ENCODE results near the gene ABTB2. TPM values are rescaled to one million over a fixed set of nuclear protein-coding genes. Genes with fewer than 3 reads are reported as not detected.

The ABTB2 gene
- total and polyA plus RNA-seq, 2 experiments from 2014 or later, result 2.6 to 12.1 TPM

DNA sequence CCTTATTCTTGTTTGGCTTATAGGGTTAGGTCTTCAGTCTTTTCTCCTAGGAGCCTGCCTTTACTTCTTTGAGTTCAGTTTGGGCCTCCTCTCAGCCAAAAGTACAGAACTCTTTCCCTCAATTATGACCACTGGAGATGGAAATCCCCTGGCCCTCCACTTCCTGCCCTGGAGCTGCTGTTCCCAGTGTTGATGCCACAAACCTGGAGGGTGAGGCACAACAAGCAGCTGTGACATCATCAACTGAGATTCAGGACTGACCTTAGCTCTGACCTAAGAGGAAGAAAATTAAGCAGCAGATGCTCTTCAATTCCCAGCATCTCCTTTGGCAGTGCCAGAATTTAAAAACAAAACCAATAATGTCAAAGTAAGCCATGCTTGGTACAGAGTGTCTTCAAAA lies 3.0 kb downstream of the ABTB2 start (continued):
- TF ChIP-seq, protein P1, sequence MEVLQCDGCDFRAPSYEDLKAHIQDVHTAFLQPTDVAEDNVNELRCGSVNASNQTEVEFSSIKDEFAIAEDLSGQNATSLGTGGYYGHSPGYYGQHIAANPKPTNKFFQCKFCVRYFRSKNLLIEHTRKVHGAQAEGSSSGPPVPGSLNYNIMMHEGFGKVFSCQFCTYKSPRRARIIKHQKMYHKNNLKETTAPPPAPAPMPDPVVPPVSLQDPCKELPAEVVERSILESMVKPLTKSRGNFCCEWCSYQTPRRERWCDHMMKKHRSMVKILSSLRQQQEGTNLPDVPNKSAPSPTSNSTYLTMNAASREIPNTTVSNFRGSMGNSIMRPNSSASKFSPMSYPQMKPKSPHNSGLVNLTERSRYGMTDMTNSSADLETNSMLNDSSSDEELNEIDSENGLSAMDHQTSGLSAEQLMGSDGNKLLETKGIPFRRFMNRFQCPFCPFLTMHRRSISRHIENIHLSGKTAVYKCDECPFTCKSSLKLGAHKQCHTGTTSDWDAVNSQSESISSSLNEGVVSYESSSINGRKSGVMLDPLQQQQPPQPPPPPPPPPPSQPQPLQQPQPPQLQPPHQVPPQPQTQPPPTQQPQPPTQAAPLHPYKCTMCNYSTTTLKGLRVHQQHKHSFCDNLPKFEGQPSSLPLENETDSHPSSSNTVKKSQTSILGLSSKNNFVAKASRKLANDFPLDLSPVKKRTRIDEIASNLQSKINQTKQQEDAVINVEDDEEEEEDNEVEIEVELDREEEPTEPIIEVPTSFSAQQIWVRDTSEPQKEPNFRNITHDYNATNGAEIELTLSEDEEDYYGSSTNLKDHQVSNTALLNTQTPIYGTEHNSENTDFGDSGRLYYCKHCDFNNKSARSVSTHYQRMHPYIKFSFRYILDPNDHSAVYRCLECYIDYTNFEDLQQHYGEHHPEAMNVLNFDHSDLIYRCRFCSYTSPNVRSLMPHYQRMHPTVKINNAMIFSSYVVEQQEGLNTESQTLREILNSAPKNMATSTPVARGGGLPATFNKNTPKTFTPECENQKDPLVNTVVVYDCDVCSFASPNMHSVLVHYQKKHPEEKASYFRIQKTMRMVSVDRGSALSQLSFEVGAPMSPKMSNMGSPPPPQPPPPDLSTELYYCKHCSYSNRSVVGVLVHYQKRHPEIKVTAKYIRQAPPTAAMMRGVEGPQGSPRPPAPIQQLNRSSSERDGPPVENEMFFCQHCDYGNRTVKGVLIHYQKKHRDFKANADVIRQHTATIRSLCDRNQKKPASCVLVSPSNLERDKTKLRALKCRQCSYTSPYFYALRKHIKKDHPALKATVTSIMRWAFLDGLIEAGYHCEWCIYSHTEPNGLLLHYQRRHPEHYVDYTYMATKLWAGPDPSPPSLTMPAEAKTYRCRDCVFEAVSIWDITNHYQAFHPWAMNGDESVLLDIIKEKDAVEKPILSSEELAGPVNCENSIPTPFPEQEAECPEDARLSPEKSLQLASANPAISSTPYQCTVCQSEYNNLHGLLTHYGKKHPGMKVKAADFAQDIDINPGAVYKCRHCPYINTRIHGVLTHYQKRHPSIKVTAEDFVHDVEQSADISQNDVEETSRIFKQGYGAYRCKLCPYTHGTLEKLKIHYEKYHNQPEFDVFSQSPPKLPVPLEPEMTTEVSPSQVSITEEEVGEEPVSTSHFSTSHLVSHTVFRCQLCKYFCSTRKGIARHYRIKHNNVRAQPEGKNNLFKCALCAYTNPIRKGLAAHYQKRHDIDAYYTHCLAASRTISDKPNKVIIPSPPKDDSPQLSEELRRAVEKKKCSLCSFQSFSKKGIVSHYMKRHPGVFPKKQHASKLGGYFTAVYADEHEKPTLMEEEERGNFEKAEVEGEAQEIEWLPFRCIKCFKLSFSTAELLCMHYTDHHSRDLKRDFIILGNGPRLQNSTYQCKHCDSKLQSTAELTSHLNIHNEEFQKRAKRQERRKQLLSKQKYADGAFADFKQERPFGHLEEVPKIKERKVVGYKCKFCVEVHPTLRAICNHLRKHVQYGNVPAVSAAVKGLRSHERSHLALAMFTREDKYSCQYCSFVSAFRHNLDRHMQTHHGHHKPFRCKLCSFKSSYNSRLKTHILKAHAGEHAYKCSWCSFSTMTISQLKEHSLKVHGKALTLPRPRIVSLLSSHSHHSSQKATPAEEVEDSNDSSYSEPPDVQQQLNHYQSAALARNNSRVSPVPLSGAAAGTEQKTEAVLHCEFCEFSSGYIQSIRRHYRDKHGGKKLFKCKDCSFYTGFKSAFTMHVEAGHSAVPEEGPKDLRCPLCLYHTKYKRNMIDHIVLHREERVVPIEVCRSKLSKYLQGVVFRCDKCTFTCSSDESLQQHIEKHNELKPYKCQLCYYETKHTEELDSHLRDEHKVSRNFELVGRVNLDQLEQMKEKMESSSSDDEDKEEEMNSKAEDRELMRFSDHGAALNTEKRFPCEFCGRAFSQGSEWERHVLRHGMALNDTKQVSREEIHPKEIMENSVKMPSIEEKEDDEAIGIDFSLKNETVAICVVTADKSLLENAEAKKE (CRISPR knock-in tag; IDR thresholded peaks at IDR 0.05), result no peak
- TF ChIP-seq JUNB (IDR thresholded peaks at IDR 0.05; ENCODE audit: unreplicated experiment) (no peak), POLR2AphosphoS5 (IDR thresholded peaks at IDR 0.05; ENCODE audit: low read depth) (no peak), EZH2 (IDR thresholded peaks at IDR 0.05; ENCODE audit: low read depth, unreplicated experiment) (no peak), STAT1 (IDR thresholded peaks at IDR 0.05; ENCODE audit: unreplicated experiment) (no peak), NANOG (IDR thresholded peaks at IDR 0.05; ENCODE audit: borderline replicate concordance) (no peak), CREB1 (CRISPR knock-in tag; IDR thresholded peaks at IDR 0.05; ENCODE audit: low read depth) (no peak)
- TF ChIP-seq, protein P2, sequence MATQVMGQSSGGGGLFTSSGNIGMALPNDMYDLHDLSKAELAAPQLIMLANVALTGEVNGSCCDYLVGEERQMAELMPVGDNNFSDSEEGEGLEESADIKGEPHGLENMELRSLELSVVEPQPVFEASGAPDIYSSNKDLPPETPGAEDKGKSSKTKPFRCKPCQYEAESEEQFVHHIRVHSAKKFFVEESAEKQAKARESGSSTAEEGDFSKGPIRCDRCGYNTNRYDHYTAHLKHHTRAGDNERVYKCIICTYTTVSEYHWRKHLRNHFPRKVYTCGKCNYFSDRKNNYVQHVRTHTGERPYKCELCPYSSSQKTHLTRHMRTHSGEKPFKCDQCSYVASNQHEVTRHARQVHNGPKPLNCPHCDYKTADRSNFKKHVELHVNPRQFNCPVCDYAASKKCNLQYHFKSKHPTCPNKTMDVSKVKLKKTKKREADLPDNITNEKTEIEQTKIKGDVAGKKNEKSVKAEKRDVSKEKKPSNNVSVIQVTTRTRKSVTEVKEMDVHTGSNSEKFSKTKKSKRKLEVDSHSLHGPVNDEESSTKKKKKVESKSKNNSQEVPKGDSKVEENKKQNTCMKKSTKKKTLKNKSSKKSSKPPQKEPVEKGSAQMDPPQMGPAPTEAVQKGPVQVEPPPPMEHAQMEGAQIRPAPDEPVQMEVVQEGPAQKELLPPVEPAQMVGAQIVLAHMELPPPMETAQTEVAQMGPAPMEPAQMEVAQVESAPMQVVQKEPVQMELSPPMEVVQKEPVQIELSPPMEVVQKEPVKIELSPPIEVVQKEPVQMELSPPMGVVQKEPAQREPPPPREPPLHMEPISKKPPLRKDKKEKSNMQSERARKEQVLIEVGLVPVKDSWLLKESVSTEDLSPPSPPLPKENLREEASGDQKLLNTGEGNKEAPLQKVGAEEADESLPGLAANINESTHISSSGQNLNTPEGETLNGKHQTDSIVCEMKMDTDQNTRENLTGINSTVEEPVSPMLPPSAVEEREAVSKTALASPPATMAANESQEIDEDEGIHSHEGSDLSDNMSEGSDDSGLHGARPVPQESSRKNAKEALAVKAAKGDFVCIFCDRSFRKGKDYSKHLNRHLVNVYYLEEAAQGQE (IDR thresholded peaks at IDR 0.05; ENCODE audit: unreplicated experiment), result no peak
- TF ChIP-seq, protein P3, sequence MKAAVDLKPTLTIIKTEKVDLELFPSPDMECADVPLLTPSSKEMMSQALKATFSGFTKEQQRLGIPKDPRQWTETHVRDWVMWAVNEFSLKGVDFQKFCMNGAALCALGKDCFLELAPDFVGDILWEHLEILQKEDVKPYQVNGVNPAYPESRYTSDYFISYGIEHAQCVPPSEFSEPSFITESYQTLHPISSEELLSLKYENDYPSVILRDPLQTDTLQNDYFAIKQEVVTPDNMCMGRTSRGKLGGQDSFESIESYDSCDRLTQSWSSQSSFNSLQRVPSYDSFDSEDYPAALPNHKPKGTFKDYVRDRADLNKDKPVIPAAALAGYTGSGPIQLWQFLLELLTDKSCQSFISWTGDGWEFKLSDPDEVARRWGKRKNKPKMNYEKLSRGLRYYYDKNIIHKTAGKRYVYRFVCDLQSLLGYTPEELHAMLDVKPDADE (IDR thresholded peaks at IDR 0.05), result no peak

All from GM23338 (cell line).